GM12864 (cell line): ENCODE data around the gene NT5C3B.
"Not testable (repeated sequence)": the region's sequence is repeated elsewhere in the genome, so short reads cannot be mapped to it uniquely, and the experiment has no call there.

Source experiments
- DNase-seq: peaks from one replicate; pipeline ENCODE4 v3.0.0-alpha.2; 2011; ENCODE audit warnings: low read depth
- H3K4me3 ChIP-seq: 2 replicates; pipeline ENCODE4 v1.5.1; 2011; ENCODE audit warnings: mild to moderate bottlenecking, low read depth, low read length, control low read depth
- TF ChIP-seq, protein P1 (sequence below): IDR thresholded peaks from 2 replicates; pipeline ENCODE4 v1.5.1; 2011; ENCODE audit warnings: low read depth, mild to moderate bottlenecking, moderate library complexity, low read length, control low read depth, inconsistent platforms; ENCODE audit errors: missing control alignments

The NT5C3B gene

DNA sequence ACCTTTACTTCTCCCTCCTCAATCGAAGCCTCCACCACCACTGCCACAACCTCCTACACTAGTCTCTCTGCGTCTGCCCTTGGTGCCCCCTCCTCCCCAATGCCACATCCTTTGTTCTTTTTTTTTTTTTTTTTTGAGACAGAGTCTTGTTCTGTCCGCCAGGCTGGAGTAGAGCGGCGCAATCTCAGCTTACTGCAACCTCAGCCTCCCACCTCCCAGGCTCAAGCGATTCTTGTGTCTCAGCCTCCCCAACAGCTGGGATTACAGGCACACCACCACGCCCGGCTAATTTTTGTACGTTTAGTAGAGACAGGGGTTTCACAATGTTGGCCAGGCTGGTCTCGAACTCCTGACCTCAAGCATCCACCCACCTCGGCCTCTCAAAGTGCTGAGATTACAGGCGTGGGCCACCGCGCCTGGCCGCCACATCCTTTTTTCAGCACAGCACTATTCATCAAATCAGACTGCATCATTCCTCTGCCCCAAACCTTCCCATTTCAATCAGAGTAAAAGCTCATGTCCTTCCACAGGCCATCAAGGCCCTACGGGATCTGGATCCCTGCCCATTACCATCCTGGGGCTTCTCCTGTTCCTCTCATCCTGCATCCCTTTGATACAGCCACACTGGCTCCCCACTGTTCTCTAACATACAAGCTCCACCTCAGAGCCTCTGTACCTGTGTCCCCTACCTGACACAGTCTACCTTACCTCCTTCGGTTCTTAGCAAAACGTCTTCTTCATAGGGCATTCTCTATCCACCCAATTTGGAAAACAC lies 27.2 kb upstream of the NT5C3B start:
- TF ChIP-seq, protein P1, sequence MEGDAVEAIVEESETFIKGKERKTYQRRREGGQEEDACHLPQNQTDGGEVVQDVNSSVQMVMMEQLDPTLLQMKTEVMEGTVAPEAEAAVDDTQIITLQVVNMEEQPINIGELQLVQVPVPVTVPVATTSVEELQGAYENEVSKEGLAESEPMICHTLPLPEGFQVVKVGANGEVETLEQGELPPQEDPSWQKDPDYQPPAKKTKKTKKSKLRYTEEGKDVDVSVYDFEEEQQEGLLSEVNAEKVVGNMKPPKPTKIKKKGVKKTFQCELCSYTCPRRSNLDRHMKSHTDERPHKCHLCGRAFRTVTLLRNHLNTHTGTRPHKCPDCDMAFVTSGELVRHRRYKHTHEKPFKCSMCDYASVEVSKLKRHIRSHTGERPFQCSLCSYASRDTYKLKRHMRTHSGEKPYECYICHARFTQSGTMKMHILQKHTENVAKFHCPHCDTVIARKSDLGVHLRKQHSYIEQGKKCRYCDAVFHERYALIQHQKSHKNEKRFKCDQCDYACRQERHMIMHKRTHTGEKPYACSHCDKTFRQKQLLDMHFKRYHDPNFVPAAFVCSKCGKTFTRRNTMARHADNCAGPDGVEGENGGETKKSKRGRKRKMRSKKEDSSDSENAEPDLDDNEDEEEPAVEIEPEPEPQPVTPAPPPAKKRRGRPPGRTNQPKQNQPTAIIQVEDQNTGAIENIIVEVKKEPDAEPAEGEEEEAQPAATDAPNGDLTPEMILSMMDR, result no peak
- no peak for DNase-seq
- peak overlapping the region; percentile 92; the same call in 1 of the 2 replicates for H3K4me3 ChIP-seq

GRCh38 chr17:41860254-41860931 lies 24.4 kb upstream of the NT5C3B start:
- no peak for DNase-seq
- TF ChIP-seq, protein P1, result no peak

GRCh38 chr17:41851382-41851781 lies 15.3 kb upstream of the NT5C3B start:
- not testable (repeated sequence) for DNase-seq

More at GRCh38 chr17:41860254-41860931, 24.4 kb upstream of the NT5C3B start:
- H3K4me3 ChIP-seq, result no peak overlapping the region

DNA sequence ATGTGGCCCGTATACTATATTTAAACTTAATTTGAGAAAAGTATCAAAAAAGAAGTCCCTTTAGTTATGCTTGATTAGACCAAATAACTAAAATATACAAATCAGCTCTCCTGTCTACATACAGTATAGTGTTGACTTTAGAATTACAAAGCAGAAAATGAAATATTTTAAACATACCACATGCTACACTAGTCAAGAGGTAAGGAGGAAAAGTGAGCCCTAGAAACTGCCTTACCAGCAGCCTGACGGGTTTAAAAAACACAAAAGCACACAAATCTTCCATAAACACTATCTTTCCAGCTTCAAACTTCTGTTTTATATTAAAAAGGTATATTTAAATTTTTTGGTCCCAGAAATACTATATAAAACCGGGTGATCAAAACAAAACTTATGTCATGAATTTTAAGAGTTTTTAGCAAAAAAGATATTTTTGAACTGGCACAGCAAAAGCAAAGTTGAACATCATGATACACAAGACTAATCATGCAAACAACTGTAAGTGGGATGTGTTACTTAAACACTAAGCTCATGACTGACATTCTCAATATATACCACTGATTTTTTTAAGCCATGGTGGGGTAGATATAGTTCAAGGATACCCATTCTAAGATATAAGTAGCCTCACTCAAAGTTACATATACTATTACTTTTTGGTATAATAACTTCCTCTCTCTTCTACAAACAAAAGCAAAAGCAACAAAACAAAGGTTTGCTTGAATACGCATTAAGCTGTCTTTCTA lies 13.4 kb upstream of the NT5C3B start:
- no peak for DNase-seq
- no peak overlapping the region for H3K4me3 ChIP-seq
- TF ChIP-seq, protein P1, result no peak

More at GRCh38 chr17:41851382-41851781, 15.3 kb upstream of the NT5C3B start:
- not testable (repeated sequence) for H3K4me3 ChIP-seq

DNA sequence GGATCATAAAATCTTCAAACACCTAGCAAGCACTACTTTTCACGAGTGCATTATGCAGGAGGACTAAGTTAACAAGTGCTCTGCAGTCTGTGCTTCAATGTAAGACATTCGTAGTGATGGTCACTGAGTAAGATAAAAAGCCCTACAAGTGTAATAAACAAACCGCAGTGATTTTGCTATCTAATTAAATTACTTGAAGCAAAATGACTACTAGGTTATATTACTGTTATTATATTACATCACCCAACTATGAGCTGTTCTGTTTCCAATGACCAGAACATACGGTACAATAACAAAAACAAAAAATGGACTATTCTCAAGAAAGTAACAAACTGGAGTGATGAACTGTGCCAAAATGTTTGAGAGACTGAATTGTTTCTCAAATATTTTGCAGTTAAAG lies 12.8 kb upstream of the NT5C3B start:
- H3K4me3 ChIP-seq, result no peak overlapping the region
- TF ChIP-seq, protein P1, result no peak
- no peak for DNase-seq

DNA sequence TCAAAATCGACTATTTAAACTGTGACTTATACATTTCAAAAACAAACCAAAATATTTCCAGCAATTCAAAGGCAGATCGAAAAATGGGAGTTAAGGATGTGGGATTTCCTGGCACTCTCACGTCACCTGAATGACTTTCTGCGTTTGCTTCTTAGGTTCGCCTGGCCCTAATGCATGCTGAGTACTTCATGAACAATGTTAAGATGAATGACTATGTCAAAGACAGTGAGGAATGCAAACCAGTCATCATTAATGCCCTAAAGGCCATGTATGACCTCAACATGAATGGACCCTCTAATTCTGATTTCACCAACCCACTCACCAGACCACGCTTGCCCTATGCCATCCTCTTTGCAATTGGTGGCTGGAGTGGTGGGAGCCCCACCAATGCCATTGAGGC lies 8.9 kb upstream of the NT5C3B start:
- no peak for DNase-seq
- TF ChIP-seq, protein P1, result no peak
- no peak overlapping the region for H3K4me3 ChIP-seq

DNA sequence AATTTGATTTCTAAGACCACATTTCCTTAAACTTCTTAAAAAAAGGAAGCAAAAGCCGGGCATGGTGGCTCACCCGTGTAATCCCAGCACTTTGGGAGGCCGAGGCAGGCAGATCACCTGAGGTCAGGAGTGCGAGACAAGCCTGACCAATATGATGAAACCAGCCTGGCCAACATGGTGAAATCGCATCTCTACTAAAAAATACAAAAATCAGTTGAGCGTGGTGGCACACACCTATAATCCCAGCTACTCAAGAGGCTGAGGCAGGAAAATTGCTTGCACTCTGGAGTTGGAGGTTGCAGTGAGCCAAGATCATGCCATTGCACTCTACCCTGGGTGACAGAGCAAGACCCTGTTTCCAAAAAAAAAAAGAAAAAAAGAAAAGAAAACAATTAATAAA lies 4.7 kb upstream of the NT5C3B start:
- not testable (repeated sequence) for H3K4me3 ChIP-seq, DNase-seq

- DNase-seq, result not testable (repeated sequence)
These were observed 3.4 kb upstream of the NT5C3B start for GRCh38 chr17:41839448-41839847.

More at GRCh38 chr17:41839448-41839847, 3.4 kb upstream of the NT5C3B start:
- not testable (repeated sequence) for H3K4me3 ChIP-seq
